HG03159 (cell line): ENCODE results near the gene LYVE1.

Experiments used
- ATAC-seq: cut with Tn5 transposase; IDR thresholded peaks from one replicate; pipeline ENCODE4 v1.9.1; 2021; ENCODE audit warnings: mild to moderate bottlenecking, moderate library complexity; ENCODE audit not compliant: unreplicated experiment

Gene LYVE1

GRCh38 chr11:10561043-10561818 is 7.2 kb downstream of the LYVE1 start:
- no peak for ATAC-seq

- ATAC-seq: no peak
These were observed 10.2 kb downstream of the LYVE1 start for GRCh38 chr11:10558288-10558687.

- no peak for ATAC-seq
These were observed 11.9 kb downstream of the LYVE1 start for GRCh38 chr11:10556590-10556989.

DNA sequence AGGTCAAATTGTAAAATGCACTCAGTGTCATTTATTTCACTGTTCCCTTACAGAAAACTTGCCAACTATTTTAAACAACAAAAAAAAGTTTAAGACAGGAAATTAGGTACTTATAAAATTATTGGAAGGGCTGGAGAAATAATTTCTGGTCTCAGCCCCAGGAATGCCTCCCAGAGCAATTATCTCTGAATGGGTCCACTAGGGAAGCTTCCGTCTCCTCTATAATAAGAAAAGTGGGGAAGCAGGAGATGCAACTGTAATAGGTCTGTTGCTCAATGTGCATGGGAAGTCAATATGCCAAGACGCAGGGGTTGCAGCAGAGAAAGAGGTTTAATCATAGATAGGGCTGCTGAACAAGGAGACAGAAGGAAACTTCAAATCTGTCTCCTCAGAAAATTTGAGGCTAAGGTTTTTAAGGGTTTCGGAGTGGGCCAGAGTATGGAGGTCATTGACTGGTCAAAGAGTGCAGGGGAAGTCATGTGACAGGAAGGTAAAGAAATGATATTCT is 16.6 kb downstream of the LYVE1 start:
- no peak for ATAC-seq

GRCh38 chr11:10551290-10551592 is 17.2 kb downstream of the LYVE1 start:
- ATAC-seq: no peak

- ATAC-seq: no peak
These were observed 17.8 kb downstream of the LYVE1 start for GRCh38 chr11:10550503-10551289.

- no peak for ATAC-seq
These were observed 23.7 kb downstream of the LYVE1 start for GRCh38 chr11:10544491-10545465.

GRCh38 chr11:10543782-10544181 is 24.7 kb downstream of the LYVE1 start:
- ATAC-seq: no peak

GRCh38 chr11:10542776-10543175 is 25.7 kb downstream of the LYVE1 start:
- no peak for ATAC-seq

DNA sequence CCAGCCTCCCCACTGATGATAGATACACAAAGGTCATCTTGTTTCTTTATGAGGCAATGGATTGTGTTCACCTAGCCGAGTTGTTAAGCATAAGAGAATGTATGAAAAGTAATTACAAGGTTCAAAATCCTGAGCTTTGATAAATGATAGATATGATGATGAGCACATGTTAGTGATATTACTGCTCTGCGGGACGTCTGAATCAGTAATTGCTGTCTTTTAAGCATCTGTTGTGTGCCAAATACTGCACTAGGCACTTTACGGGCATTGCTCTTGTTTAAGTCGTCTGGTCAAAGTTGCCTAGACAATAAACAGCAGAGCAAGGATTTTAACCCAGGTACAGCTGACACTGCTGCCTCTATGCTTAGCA is 26.9 kb downstream of the LYVE1 start:
- ATAC-seq: no peak

DNA sequence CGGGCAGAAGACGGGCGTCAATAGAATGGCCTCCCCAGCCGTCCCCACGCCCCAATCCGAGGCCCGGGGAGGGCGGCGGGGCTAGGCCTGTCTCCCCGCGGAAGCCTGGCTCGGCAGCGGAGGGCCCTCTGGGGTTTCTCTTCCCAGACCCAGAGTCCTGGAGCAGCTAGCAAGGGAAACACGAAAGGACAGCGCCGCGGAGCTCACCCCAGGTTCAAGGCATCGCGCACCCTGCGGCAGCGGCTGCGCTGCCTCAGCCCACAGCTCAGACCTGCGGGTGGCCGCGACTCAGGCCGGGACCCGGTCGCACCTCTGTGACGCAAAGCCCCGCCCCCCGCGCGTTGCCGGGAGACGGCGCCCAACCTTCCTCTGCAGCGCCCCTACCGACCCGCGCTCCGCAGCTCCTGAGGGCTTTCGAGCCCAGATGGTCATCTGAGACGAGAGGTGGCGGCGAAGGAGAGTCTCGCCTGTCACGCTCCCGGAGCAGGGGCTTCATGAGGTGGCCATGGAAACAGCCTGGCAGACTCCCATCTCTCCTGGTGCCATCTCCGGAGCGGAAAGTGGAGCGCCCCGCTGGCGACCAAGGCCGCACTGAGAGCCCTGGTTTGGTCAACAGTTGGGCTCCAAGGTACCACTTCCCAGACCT is 27.4 kb downstream of the LYVE1 start, which contains the start of gene RNF141:
TSS of gene RNF141 (minus strand) at position 273 of the 646 bp plus-strand sequence. CDS start 7,029 bp downstream, outside the sequence.
- peak; percentile 97 for ATAC-seq

GRCh38 chr11:10540546-10540914 is 27.9 kb downstream of the LYVE1 start:
- peak; percentile 33 for ATAC-seq

DNA sequence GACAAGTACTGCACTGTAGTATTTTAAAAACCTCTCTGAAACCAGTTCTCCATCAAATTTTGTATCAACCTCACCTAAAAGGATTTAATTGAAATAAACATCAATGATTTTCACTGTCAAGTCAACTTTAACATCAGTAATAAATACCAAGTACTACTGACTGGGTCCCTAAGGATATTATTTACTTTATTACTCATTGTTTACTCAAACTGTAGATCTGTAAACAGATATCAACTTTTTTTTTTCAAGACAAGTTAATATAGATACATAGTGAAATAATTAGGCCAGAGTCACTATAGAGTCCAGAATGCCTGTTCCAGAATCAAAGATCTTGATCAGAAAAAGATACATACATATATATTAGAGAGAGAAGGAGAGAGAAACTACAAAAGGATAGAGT is 29.1 kb downstream of the LYVE1 start:
- no peak for ATAC-seq

GRCh38 chr11:10538924-10539323 is 29.5 kb downstream of the LYVE1 start:
- no peak for ATAC-seq

DNA sequence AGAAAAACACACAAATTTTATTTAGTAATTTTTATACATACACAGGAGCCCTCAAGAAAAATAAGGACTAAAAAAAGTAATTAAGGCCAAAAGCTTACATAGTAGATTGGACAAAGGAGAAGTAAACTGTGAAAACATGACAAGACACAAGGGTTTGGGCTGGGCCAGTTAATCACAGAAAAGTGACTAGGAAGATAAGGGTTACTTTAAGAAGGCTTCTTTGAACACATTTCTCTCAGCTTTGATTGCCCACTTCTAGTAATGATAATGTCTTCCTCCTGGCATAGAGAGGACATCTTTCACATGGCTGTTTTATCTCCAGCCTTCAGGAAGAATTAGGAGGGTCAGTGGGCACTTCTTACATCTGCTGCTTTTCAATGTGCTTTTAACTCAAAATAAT is 30.9 kb downstream of the LYVE1 start:
- ATAC-seq: no peak

DNA sequence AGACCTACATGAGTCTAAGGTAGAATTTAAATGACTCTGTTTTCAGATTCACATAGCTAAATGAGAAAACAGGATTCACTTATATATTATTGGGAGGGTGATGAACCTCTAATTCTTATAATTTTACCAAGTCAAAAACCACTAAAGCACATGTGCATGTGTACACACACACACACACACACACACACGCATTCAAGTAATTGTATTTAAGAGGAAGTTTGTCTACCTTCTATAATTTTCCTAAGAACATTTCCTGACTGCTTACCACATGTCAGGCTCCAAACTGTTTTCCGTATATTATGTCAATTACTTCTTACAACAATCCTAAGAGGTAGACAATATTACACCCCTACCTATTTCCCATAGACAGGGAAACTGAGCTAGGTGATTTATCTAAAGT is 34.1 kb downstream of the LYVE1 start:
- no peak for ATAC-seq

DNA sequence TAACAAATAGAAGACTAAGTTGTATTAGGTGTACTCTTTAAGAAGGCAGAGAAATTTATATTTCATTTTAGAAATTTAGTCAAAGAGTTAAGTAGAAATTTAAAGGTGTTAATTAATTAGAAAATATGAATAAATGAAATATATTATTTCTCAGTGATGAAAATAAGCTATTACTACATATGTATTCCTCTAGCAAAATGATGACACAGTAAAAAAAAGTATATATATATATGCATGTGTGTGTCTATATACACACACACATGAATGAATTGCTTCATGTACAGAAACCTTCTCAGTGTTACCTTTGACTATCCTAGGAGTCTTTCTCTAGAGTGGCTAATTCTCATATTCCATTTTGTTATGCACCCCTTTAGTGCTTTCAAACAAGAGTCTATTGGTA is 35.1 kb downstream of the LYVE1 start:
- ATAC-seq: no peak

- ATAC-seq: no peak
These were observed 35.9 kb downstream of the LYVE1 start for GRCh38 chr11:10532526-10532925.

DNA sequence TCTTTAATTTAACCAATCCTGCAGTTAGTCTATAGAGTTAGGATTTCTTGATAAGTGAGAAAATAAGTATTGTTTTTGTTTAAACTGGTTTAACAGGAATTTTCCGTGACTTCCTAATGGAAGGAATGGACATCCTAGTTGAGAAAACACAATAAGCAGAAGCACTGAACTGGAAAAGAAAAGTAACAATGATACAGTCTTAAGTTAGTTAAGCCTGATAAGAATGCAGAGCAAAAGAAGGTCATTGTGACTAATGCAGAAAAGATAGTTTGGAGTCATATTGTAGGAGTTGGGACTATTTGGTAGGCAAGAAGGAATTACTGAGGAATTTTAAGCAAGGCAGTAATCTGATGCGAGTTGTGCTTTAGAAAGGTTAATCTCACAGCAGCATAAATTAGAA is 39.2 kb downstream of the LYVE1 start:
- ATAC-seq: no peak

DNA sequence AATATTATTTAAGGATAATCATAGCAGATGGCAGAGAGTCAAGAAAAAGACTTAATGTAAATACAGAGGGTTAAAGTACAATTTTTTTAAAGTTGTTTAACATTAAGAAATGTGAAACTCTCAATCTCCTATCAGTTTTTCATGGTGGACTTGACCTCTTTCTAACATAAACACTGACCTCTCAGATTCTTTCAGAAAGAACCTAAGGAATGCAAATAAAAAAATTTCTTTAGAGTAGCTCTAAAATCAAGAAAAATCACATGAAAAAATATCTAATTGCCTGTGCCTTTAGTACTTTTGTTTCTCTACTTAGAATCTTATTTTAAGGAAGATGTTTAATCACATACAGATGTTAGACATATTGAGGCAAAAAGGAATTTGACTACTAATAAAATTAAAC is 40.3 kb downstream of the LYVE1 start:
- ATAC-seq: no peak
